Neuronal stem cell (in vitro differentiated cells): ENCODE results near the gene KCNC2.

Experiments
- DNase-seq: peaks from one replicate; pipeline ENCODE4 v3.0.0-alpha.2; 2013; ENCODE audit warnings: low spot score
- H2AFZ ChIP-seq: one replicate; pipeline ENCODE4 v1.6.1; 2013; ENCODE audit warnings: mild to moderate bottlenecking, low read length, inconsistent platforms
- H2AK5ac ChIP-seq: 2 replicates; pipeline ENCODE4 v1.6.1; 2013; ENCODE audit warnings: low read depth, mild to moderate bottlenecking, inconsistent platforms, low read length, moderate library complexity, mixed read lengths
- H2BK120ac ChIP-seq: 2 replicates; pipeline ENCODE4 v1.6.1; 2013; ENCODE audit warnings: low read depth, mild to moderate bottlenecking, inconsistent platforms, low read length, moderate library complexity, mixed read lengths
- H2BK12ac ChIP-seq: one replicate; pipeline ENCODE4 v1.6.1; 2013; ENCODE audit warnings: low read length, inconsistent platforms
- H2BK15ac ChIP-seq: 2 replicates; pipeline ENCODE4 v1.6.1; 2013; ENCODE audit warnings: mild to moderate bottlenecking, low read length, inconsistent platforms, mixed read lengths
- H2BK5ac ChIP-seq: one replicate; pipeline ENCODE4 v1.6.1; 2013; ENCODE audit warnings: inconsistent platforms, mild to moderate bottlenecking, low read length, moderate library complexity
- H3K14ac ChIP-seq: one replicate; pipeline ENCODE4 v1.6.1; 2013; ENCODE audit warnings: low read length, inconsistent platforms
- H3K18ac ChIP-seq: 2 replicates; pipeline ENCODE4 v1.6.1; 2013; ENCODE audit warnings: low read length, inconsistent platforms
- H3K23ac ChIP-seq: 2 replicates; pipeline ENCODE4 v1.6.1; 2013; ENCODE audit warnings: low read depth, mild to moderate bottlenecking, mixed read lengths, low read length, inconsistent platforms; ENCODE audit not compliant: poor library complexity
- H3K27ac ChIP-seq: replicated peaks from 3 replicates; pipeline ENCODE4 v1.5.1; 2013; ENCODE audit warnings: low read length, inconsistent platforms
- H3K27me3 ChIP-seq, 3 experiments: 2 replicates each; pipeline ENCODE4 v1.6.1; 2013; ENCODE audit warnings: low read length in 3 of 3, mild to moderate bottlenecking in 2 of 3, inconsistent platforms in 1 of 3, low read depth in 1 of 3, mixed read lengths in 1 of 3, moderate library complexity in 1 of 3; ENCODE audit not compliant: control insufficient read depth in 3 of 3, insufficient read depth in 3 of 3
- H3K36me3 ChIP-seq, 2 donors: replicated peaks in 1 of 2; 2 replicates each; pipeline ENCODE4 v1.6.1; 2013; ENCODE audit warnings: low read length in 2 of 2; ENCODE audit not compliant: control insufficient read depth in 2 of 2, insufficient read depth in 2 of 2
- H3K4ac ChIP-seq: 2 replicates; pipeline ENCODE4 v1.6.1; 2013; ENCODE audit warnings: inconsistent platforms, mild to moderate bottlenecking, low read length, moderate library complexity
- H3K4me1 ChIP-seq, 2 donors: 1 replicate in 1 of 2; 2 replicates in 1 of 2; pipeline ENCODE4 v1.6.1; 2013; ENCODE audit warnings: low read length in 2 of 2, low read depth in 1 of 2; ENCODE audit not compliant: control insufficient read depth in 2 of 2, insufficient read depth in 1 of 2
- H3K4me2 ChIP-seq: one replicate; pipeline ENCODE4 v1.6.1; 2013; ENCODE audit warnings: mild to moderate bottlenecking, low read length, inconsistent platforms; ENCODE audit not compliant: insufficient read depth, poor library complexity, severe bottlenecking
- H3K4me3 ChIP-seq, 2 donors: 2 replicates each; pipeline ENCODE4 v1.5.1; 2013; ENCODE audit warnings: low read length in 2 of 2, mild to moderate bottlenecking in 2 of 2, inconsistent platforms in 1 of 2, moderate library complexity in 1 of 2
- H3K79me1 ChIP-seq: one replicate; pipeline ENCODE4 v1.6.1; 2013; ENCODE audit warnings: low read depth, mild to moderate bottlenecking, inconsistent platforms, low read length, moderate library complexity
- H3K9ac ChIP-seq: one replicate; pipeline ENCODE4 v1.6.1; 2013; ENCODE audit warnings: mild to moderate bottlenecking, low read depth, low read length, inconsistent platforms; ENCODE audit not compliant: poor library complexity
- H3K9me3 ChIP-seq, 2 donors: replicated peaks in 1 of 2; 2 replicates each; pipeline versions ENCODE3 to v1.6.1; 2013; ENCODE audit warnings: low read length in 2 of 2, mild to moderate bottlenecking in 2 of 2, inconsistent platforms in 1 of 2, low read depth in 1 of 2, mixed read lengths in 1 of 2, moderate library complexity in 1 of 2; ENCODE audit not compliant: control insufficient read depth in 2 of 2, insufficient read depth in 1 of 2
- H4K8ac ChIP-seq: one replicate; pipeline ENCODE4 v1.6.1; 2013; ENCODE audit warnings: low read depth, mild to moderate bottlenecking, inconsistent platforms, low read length, moderate library complexity
- H4K91ac ChIP-seq: one replicate; pipeline ENCODE4 v1.6.1; 2013; ENCODE audit warnings: low read length, low read depth, mild to moderate bottlenecking, inconsistent platforms; ENCODE audit not compliant: poor library complexity
- WGBS, 2 donors: extraction: QIAGEN DNeasy Blood & Tissue Kit; methylation state at CpG; one replicate each; pipeline ENCODE4 v1.1.7; 2013; ENCODE audit warnings: missing lambda C conversion rate in 2 of 2, mixed read lengths in 1 of 2; ENCODE audit not compliant: insufficient read length in 2 of 2, insufficient replicate concordance in 1 of 2; ENCODE audit errors: extremely low coverage in 2 of 2; 5-methylcytosine and 5-hydroxymethylcytosine counted together

KCNC2 gene

DNA sequence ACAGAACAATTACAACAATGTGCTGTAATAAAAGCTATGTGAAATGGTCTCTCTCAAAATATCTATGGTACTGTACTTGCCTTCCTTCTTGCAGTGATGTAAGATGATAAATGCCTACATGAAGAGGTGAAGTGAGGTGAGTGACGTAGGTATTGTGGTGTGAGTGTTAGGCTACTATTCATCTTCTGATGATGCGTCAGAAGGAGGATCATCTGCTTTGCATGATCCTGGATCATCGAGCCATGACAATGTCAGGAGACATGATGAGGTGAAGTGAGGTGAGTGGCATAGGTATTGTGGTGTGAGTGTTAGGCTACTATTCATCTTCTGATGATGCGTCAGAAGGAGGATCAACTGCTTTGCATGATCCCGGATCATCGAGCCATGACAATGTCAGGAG is 105.8 kb downstream of the KCNC2 start:
- H2BK120ac ChIP-seq = no peak overlapping the region
- H2BK15ac ChIP-seq = no peak overlapping the region
- H3K23ac ChIP-seq = no peak overlapping the region
- no peak overlapping the region for H3K9ac ChIP-seq
- WGBS, 2 donors = no CpG with 5 or more reads among the region's 6 CpGs
- no peak overlapping the region for H2AK5ac ChIP-seq
- no peak overlapping the region for H4K91ac ChIP-seq
- no peaks in the 10 kb centered on the region for H3K9me3 ChIP-seq
- H3K79me1 ChIP-seq = no peaks in the 10 kb centered on the region
- no peak overlapping the region for H3K4me2 ChIP-seq
- H2AFZ ChIP-seq = no peak overlapping the region
- no peak overlapping the region for H3K4ac ChIP-seq
- no peak overlapping the region for H2BK5ac ChIP-seq
- no peak overlapping the region for H2BK12ac ChIP-seq
- no peak overlapping the region for H4K8ac ChIP-seq
- peaks cover 0 to 5% of the 10 kb centered on the region in 2 donors for H3K4me1 ChIP-seq
- DNase-seq = no peak
- no peak overlapping the region for H3K27ac ChIP-seq
- no peaks in the 10 kb centered on the region for H3K27me3 ChIP-seq
- H3K18ac ChIP-seq = no peak overlapping the region
- no peak overlapping the region for H3K14ac ChIP-seq
- H3K36me3 ChIP-seq = no peaks in the 10 kb centered on the region
- H3K4me3 ChIP-seq = no peak overlapping the region

DNA sequence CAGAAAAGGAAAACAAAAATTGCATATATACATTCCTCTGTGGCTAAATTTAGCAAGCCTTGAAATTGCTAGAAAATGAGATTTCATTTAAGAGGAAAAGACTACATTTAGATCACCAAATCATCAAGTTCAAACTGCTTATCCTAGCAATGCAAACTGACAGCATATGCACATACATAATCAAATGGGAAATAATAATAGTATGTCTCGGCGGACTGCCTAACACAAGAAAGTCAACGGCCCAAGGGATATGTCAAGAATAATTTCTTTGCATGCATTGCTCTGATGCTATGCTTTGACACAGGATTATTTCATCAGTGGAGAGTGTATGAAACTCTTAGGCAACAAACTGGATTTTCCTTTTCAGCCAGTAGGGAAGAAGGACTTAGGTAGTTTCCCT is 107.9 kb downstream of the KCNC2 start:
- Histone ChIP-seq H3K36me3 (no peaks in the 10 kb centered on the region), H2BK15ac (no peak overlapping the region), H3K4me3 (no peak overlapping the region), H3K9me3 (no peaks in the 10 kb centered on the region), H3K18ac (no peak overlapping the region), H3K23ac (no peak overlapping the region), H3K27me3 (no peaks in the 10 kb centered on the region), H3K14ac (no peak overlapping the region), H2AFZ (no peak overlapping the region), H2BK12ac (no peak overlapping the region), H2BK120ac (no peak overlapping the region), H2BK5ac (no peak overlapping the region), H4K91ac (no peak overlapping the region), H3K79me1 (no peaks in the 10 kb centered on the region), H3K4me1 (peaks cover 0 to 5% of the 10 kb centered on the region in 2 donors), H3K4ac (no peak overlapping the region), H4K8ac (no peak overlapping the region), H3K27ac (no peak overlapping the region), H3K9ac (no peak overlapping the region), H2AK5ac (no peak overlapping the region), H3K4me2 (no peak overlapping the region)
- WGBS, 2 donors = no CpG with 5 or more reads among the region's 3 CpGs
- DNase-seq = no peak

DNA sequence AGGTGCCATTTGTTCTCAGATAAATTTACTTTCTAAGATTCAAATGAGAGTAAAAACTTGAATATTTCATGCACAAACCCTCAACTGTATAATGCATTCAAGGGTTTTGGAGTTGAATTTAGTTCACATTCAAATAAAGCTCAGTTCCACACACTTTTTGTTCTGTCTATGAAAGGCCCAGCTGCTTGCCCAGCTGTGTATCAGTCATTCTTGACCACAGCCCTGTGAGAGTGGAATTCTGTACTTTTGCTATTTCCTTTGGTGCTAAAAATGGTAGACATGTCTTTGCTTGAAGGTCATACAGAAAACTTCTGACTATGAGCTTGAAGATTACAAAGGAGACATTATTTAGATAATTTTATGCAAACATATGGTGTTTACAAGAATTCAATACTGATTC is 110.4 kb downstream of the KCNC2 start:
- Histone ChIP-seq H2BK12ac (no peak overlapping the region), H2BK15ac (no peak overlapping the region), H2BK5ac (no peak overlapping the region), H3K9ac (no peak overlapping the region), H4K91ac (no peak overlapping the region), H3K79me1 (no peaks in the 10 kb centered on the region), H3K4ac (no peak overlapping the region), H3K18ac (no peak overlapping the region), H4K8ac (no peak overlapping the region), H3K9me3 (no peaks in the 10 kb centered on the region), H3K27ac (no peak overlapping the region), H3K4me1 (peaks cover 0 to 5% of the 10 kb centered on the region in 2 donors), H3K14ac (no peak overlapping the region), H3K4me2 (no peak overlapping the region), H3K4me3 (no peak overlapping the region), H2AK5ac (no peak overlapping the region), H2AFZ (no peak overlapping the region), H3K23ac (no peak overlapping the region), H3K36me3 (no peaks in the 10 kb centered on the region), H3K27me3 (no peaks in the 10 kb centered on the region), H2BK120ac (no peak overlapping the region)
- DNase-seq = no peak

DNA sequence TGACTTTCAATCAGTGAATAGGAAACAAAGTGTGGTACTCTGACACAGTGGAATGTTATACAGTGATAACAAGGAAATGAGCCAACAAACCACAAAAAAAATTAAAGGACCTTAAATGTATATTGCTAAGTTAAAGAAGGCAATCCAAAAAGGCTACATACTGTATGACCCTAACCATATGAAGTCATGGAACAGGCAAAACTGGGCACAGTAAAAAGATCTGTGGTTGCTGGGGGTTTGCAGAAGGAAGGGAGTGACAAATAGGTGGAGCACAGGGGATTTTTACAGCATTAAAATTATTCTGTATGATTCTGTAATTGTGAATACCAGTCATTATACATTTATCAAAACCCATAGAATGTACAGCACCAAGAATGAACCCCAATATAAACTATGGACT is 112.6 kb downstream of the KCNC2 start:
- no peaks in the 10 kb centered on the region for H3K36me3 ChIP-seq
- no peak overlapping the region for H2BK15ac ChIP-seq
- no peak overlapping the region for H3K14ac ChIP-seq
- no peak overlapping the region for H2BK12ac ChIP-seq
- no peak overlapping the region for H4K91ac ChIP-seq
- H3K4me3 ChIP-seq = no peak overlapping the region
- H2AFZ ChIP-seq = no peak overlapping the region
- H3K4me1 ChIP-seq = peaks cover 0 to 5% of the 10 kb centered on the region in 2 donors
- H3K9me3 ChIP-seq = no peaks in the 10 kb centered on the region
- DNase-seq = no peak
- no peaks in the 10 kb centered on the region for H3K79me1 ChIP-seq
- H3K9ac ChIP-seq = no peak overlapping the region
- H3K18ac ChIP-seq = no peak overlapping the region
- no peak overlapping the region for H3K23ac ChIP-seq
- no peak overlapping the region for H3K4ac ChIP-seq
- no peak overlapping the region for H2BK5ac ChIP-seq
- H3K27me3 ChIP-seq = no peaks in the 10 kb centered on the region
- no peak overlapping the region for H2BK120ac ChIP-seq
- H3K27ac ChIP-seq = no peak overlapping the region
- H2AK5ac ChIP-seq = no peak overlapping the region
- no peak overlapping the region for H3K4me2 ChIP-seq
- H4K8ac ChIP-seq = no peak overlapping the region
